MM.1S (cell line): ENCODE data around the gene RSU1.

ENCODE experiments used
- DNase-seq: peaks from one replicate; pipeline ENCODE4 v3.0.0-alpha.2; 2015
- H2AFZ ChIP-seq: fragments of 300-600 bp; sonication (generic); 2 replicates; pipeline ENCODE4 v1.6.0; 2016; ENCODE audit warnings: antibody characterized with exemption, low read length
- H3F3A ChIP-seq: fragments of 300-600 bp; sonication (generic); 2 replicates; pipeline ENCODE4 v1.6.1; 2016; ENCODE audit warnings: mild to moderate bottlenecking, antibody characterized with exemption, low read length, moderate library complexity, mixed read lengths; ENCODE audit not compliant: insufficient read depth
- H3K27ac ChIP-seq: fragments of 300-600 bp; sonication (generic); 2 replicates; pipeline ENCODE4 v1.5.1; 2016; ENCODE audit warnings: mild to moderate bottlenecking, low read length
- H3K27me3 ChIP-seq: fragments of 300-600 bp; sonication (generic); replicated peaks from 2 replicates; pipeline ENCODE4 v1.6.0; 2016; ENCODE audit warnings: low read length; ENCODE audit not compliant: insufficient read depth
- H3K36me3 ChIP-seq: fragments of 300-600 bp; sonication (generic); replicated peaks from 2 replicates; pipeline ENCODE4 v1.6.1; 2016; ENCODE audit warnings: mild to moderate bottlenecking, low read length, mixed read lengths; ENCODE audit not compliant: insufficient read depth
- H3K4me1 ChIP-seq: fragments of 300-600 bp; sonication (generic); 2 replicates; pipeline ENCODE4 v1.6.1; 2016; ENCODE audit warnings: low read length, mixed read lengths
- H3K4me2 ChIP-seq: fragments of 300-600 bp; sonication (generic); 2 replicates; pipeline ENCODE4 v1.6.0; 2016; ENCODE audit warnings: low read depth, low read length
- H3K4me3 ChIP-seq: fragments of 300-600 bp; sonication (generic); 2 replicates; pipeline ENCODE4 v1.5.1; 2016; ENCODE audit warnings: low read length, mixed read lengths
- H3K79me2 ChIP-seq: fragments of 300-600 bp; sonication (generic); 2 replicates; pipeline ENCODE4 v1.6.1; 2016; ENCODE audit warnings: mixed run types, low read length, mixed read lengths
- H3K9ac ChIP-seq: fragments of 300-600 bp; sonication (generic); 2 replicates; pipeline ENCODE4 v1.6.1; 2016; ENCODE audit warnings: low read length, mixed read lengths
- H3K9me2 ChIP-seq: fragments of 300-600 bp; sonication (generic); replicated peaks from 2 replicates; pipeline ENCODE4 v1.6.1; 2016; ENCODE audit warnings: mild to moderate bottlenecking, low read length, mixed read lengths; ENCODE audit not compliant: insufficient read depth
- H3K9me3 ChIP-seq: fragments of 300-600 bp; sonication (generic); replicated peaks from 2 replicates; pipeline ENCODE4 v1.6.1; 2016; ENCODE audit warnings: mild to moderate bottlenecking, low read length, mixed read lengths; ENCODE audit not compliant: insufficient read depth
- H4K20me1 ChIP-seq: fragments of 300-600 bp; sonication (generic); 2 replicates; pipeline ENCODE4 v1.6.1; 2016; ENCODE audit warnings: mild to moderate bottlenecking, low read length, moderate library complexity, mixed read lengths; ENCODE audit not compliant: insufficient read depth
- EZH2 ChIP-seq: fragments of 300-600 bp; sonication (generic); optimal IDR thresholded peaks from 2 replicates; pipeline ENCODE3; 2017; ENCODE audit warnings: low read depth, mild to moderate bottlenecking, antibody characterized with exemption, low read length, mixed read lengths
- EZH2phosphoT487 ChIP-seq: fragments of 300-600 bp; sonication (generic); IDR thresholded peaks from 2 replicates; pipeline ENCODE4 v1.6.1; 2018; ENCODE audit warnings: antibody characterized with exemption, low read length
- TF ChIP-seq, protein P1 (sequence below): fragments of 300-600 bp; sonication (generic); IDR thresholded peaks from 2 replicates; pipeline ENCODE4 v1.5.1; 2016; ENCODE audit warnings: antibody characterized with exemption, low read length, mixed read lengths

RSU1 gene

GRCh38 chr10:16653224-16653623 lies 164.0 kb downstream of the RSU1 start:
- H2AFZ ChIP-seq, result no peak overlapping the region
- H4K20me1 ChIP-seq, result no peaks in the 10 kb centered on the region
- no peak overlapping the region for H3K9ac ChIP-seq
- H3F3A ChIP-seq, result no peaks in the 10 kb centered on the region
- H3K27me3 ChIP-seq, result no peaks in the 10 kb centered on the region
- no peaks in the 10 kb centered on the region for H3K36me3 ChIP-seq
- H3K4me1 ChIP-seq, result no peaks in the 10 kb centered on the region
- no peaks in the 10 kb centered on the region for H3K79me2 ChIP-seq
- no peak overlapping the region for H3K4me3 ChIP-seq
- no peak for DNase-seq
- no peaks in the 10 kb centered on the region for H3K9me3 ChIP-seq
- no peak overlapping the region for H3K4me2 ChIP-seq
- no peaks in the 10 kb centered on the region for H3K9me2 ChIP-seq
- no peak for TF ChIP-seq EZH2
- no peak for TF ChIP-seq EZH2phosphoT487
- TF ChIP-seq, protein P1, sequence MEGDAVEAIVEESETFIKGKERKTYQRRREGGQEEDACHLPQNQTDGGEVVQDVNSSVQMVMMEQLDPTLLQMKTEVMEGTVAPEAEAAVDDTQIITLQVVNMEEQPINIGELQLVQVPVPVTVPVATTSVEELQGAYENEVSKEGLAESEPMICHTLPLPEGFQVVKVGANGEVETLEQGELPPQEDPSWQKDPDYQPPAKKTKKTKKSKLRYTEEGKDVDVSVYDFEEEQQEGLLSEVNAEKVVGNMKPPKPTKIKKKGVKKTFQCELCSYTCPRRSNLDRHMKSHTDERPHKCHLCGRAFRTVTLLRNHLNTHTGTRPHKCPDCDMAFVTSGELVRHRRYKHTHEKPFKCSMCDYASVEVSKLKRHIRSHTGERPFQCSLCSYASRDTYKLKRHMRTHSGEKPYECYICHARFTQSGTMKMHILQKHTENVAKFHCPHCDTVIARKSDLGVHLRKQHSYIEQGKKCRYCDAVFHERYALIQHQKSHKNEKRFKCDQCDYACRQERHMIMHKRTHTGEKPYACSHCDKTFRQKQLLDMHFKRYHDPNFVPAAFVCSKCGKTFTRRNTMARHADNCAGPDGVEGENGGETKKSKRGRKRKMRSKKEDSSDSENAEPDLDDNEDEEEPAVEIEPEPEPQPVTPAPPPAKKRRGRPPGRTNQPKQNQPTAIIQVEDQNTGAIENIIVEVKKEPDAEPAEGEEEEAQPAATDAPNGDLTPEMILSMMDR, result no peak
- no peak overlapping the region for H3K27ac ChIP-seq

DNA sequence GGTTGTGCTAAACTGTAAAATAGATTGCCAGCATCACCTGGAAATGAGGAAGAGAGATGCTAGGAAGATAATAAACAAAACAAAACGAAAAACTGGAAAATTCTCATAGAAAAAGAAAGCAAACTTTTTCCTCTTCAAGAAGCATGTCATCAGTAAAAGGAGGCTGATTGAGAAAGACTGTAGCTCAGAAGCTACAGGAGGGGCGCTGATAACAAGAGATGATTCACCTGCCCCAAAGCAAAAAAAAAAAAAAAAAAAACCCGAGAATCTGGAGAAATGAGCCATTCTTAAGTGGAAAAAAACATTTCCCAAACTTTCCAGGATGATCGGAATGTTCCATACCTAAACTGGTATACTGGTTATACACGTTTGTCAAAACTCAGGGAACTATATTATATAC lies 165.1 kb downstream of the RSU1 start:
- no peak for DNase-seq
- Histone ChIP-seq H4K20me1 (no peaks in the 10 kb centered on the region), H3F3A (no peaks in the 10 kb centered on the region), H2AFZ (no peak overlapping the region), H3K27ac (no peak overlapping the region), H3K9me3 (no peaks in the 10 kb centered on the region), H3K36me3 (no peaks in the 10 kb centered on the region), H3K4me3 (no peak overlapping the region), H3K9ac (no peak overlapping the region), H3K4me1 (no peaks in the 10 kb centered on the region), H3K9me2 (no peaks in the 10 kb centered on the region), H3K4me2 (no peak overlapping the region), H3K79me2 (no peaks in the 10 kb centered on the region), H3K27me3 (no peaks in the 10 kb centered on the region)
- TF ChIP-seq EZH2phosphoT487 (no peak), EZH2 (no peak)
- TF ChIP-seq, protein P1, result no peak

GRCh38 chr10:16649757-16650156 lies 167.5 kb downstream of the RSU1 start:
- no peak for DNase-seq
- no peak overlapping the region for H2AFZ ChIP-seq
- H3F3A ChIP-seq, result no peaks in the 10 kb centered on the region
- H3K4me1 ChIP-seq, result no peaks in the 10 kb centered on the region
- H3K4me2 ChIP-seq, result no peak overlapping the region
- TF ChIP-seq EZH2 (no peak), EZH2phosphoT487 (no peak)
- TF ChIP-seq, protein P1, result no peak
- no peaks in the 10 kb centered on the region for H3K9me3 ChIP-seq
- H4K20me1 ChIP-seq, result no peaks in the 10 kb centered on the region
- H3K36me3 ChIP-seq, result no peaks in the 10 kb centered on the region
- no peaks in the 10 kb centered on the region for H3K9me2 ChIP-seq
- H3K4me3 ChIP-seq, result no peak overlapping the region
- H3K9ac ChIP-seq, result no peak overlapping the region
- H3K27me3 ChIP-seq, result no peaks in the 10 kb centered on the region
- H3K79me2 ChIP-seq, result no peaks in the 10 kb centered on the region
- no peak overlapping the region for H3K27ac ChIP-seq
